WTC11 (cell line): ENCODE measurements around the gene GRIN2C.

ENCODE experiments used
- CTCF ChIP-seq: fragments of 200-600 bp; IDR thresholded peaks from 2 replicates; pipeline ENCODE4 v1.8.0; 2022; ENCODE audit warnings: antibody characterized with exemption
- FOXP4 ChIP-seq: sonication (generic); formaldehyde crosslinking; IDR thresholded peaks from 2 replicates; pipeline ENCODE4 v1.8.0; 2022; ENCODE audit warnings: mild to moderate bottlenecking, missing genetic modification reagents
- TF ChIP-seq, protein P1 (sequence below): sonication (generic); formaldehyde crosslinking; IDR thresholded peaks from 2 replicates; pipeline ENCODE4 v1.8.0; 2022; ENCODE audit warnings: mild to moderate bottlenecking, missing genetic modification reagents
- TF ChIP-seq, protein P2 (sequence below): sonication (generic); formaldehyde crosslinking; conservative IDR thresholded peaks from 2 replicates; pipeline ENCODE4 v1.8.1; 2022; ENCODE audit warnings: mild to moderate bottlenecking, missing genetic modification reagents

- TF ChIP-seq, protein P1, sequence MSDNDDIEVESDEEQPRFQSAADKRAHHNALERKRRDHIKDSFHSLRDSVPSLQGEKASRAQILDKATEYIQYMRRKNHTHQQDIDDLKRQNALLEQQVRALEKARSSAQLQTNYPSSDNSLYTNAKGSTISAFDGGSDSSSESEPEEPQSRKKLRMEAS (CRISPR knock-in tag): no peak
- TF ChIP-seq CTCF (peak; percentile 70; the same call in 1 of the 2 replicates), FOXP4 (CRISPR knock-in tag) (no peak)
- TF ChIP-seq, protein P2, sequence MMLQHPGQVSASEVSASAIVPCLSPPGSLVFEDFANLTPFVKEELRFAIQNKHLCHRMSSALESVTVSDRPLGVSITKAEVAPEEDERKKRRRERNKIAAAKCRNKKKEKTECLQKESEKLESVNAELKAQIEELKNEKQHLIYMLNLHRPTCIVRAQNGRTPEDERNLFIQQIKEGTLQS: no peak
These were observed 2.6 kb upstream of the GRIN2C start for GRCh38 chr17:74862108-74862901.
